Stomach smooth muscle (tissue), 2 donors: ENCODE measurements around the gene FAM221B.

Experiments
- H3K27ac ChIP-seq: one replicate; pipeline ENCODE4 v1.7.0; 2013; ENCODE audit warnings: mild to moderate bottlenecking, low read length, inconsistent platforms
- H3K27me3 ChIP-seq, 2 donors: one replicate each; pipeline ENCODE4 v1.7.0; 2013; ENCODE audit warnings: low read length in 2 of 2; ENCODE audit not compliant: insufficient read depth in 2 of 2, control insufficient read depth in 1 of 2
- H3K36me3 ChIP-seq, 2 donors: one replicate each; pipeline ENCODE4 v1.7.0; 2013; ENCODE audit warnings: low read length in 2 of 2; ENCODE audit not compliant: control insufficient read depth in 2 of 2, insufficient read depth in 2 of 2
- H3K4me1 ChIP-seq: one replicate; pipeline ENCODE4 v1.7.0; 2013; ENCODE audit warnings: low read length; ENCODE audit not compliant: control insufficient read depth, insufficient read depth
- H3K4me3 ChIP-seq, 2 donors: one replicate each; pipeline ENCODE4 v1.7.0; 2013; ENCODE audit warnings: low read length in 2 of 2
- H3K9ac ChIP-seq, 2 donors: one replicate each; pipeline ENCODE4 v1.7.0; 2013; ENCODE audit warnings: low read length in 2 of 2, mild to moderate bottlenecking in 1 of 2
- H3K9me3 ChIP-seq, 2 donors: one replicate each; pipeline ENCODE4 v1.7.0; 2013; ENCODE audit warnings: low read length in 2 of 2; ENCODE audit not compliant: control insufficient read depth in 2 of 2
- donor health status: healthy.
- donor health status: Pancreatic carcinoma.

Gene FAM221B

DNA sequence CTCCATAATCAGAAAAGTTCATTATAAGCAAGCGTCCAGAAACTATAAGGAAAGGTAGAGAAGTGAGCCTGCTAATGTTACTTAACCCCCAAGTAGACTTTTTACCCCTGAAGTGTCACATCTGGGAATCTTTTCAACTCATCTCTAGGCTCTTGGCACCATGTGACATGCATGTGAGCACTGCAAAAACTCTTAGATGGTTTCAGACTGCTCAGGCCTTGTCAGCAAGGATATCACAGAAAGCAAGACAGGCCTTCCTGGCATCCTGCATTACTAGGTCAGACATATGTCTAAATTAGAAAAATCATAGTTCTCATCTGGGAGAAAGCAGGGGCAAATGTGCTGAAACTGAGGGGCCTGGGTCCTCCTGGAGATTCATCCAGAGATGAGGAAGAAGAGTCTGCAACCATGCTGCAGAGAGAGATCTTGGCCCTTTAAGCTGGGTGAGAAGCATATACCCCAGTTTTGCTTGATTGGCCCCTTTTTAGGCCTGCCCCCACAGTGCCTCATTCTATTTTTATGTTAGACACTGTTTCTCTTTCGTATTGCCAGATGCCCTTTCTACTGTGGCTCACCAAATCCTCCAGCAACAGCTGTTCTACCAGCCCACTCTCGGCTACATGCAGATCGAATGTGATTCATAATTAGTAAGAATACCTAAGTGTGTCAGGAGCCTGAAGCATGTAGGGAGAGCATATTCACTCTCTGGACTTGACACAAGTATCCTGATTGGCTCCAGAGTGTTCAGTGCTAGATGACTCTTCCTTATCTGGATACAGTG is 19.4 kb upstream of the FAM221B start:
- peak overlapping the region; percentile 23 to 47 for H3K9ac ChIP-seq

DNA sequence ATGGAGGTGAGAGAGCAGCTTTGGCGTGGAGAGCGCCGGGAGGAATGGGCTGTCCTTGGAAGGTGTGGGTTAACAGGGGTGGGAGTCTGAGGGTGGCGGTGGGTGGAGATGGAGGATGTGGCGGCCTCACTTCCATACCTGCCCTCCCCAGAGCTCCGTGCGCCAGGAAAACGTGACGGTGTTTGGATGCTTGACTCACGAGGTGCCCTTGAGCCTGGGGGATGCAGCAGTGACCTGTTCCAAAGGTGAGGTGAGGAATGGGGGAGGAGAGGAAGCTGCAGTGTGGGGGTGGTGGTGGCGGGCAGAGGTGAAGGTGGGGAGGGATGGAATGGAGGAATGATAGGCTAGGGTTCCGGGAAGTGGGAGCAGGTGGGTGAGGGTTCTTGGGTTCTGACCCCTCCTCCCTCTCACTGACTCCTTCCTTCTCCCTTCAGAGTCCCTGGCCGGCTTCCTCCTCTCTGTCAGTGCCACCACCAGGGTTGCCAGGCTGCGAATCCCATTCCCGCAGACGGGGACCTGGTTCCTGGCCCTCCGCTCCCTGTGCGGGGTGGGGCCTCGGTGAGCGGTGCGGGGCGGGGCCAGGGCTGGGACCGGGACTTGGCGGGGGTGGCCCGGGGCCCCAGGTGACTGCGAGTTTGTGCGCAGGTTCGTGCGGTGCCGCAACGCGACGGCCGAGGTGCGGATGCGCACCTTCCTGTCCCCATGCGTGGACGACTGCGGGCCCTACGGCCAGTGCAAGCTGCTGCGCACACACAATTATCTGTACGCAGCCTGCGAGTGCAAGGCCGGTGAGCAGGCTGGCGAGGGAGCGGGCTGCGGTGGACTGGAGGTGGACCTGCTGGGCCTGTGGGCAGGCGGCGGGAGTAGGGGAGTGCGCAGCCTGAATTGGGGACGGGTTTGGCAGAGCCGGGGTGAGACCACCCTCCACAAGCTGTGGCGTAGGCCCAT is 17.6 kb upstream of the FAM221B start:
- H3K4me3 ChIP-seq: peak overlapping the region in 1 of 2 donors; percentile 15
- H3K4me1 ChIP-seq: peaks cover 44% of the 10 kb centered on the region
- no peaks in the 10 kb centered on the region for H3K27me3 ChIP-seq
- no peaks in the 10 kb centered on the region for H3K9me3 ChIP-seq
- H3K9ac ChIP-seq: peak overlapping the region in 1 of 2 donors; percentile 2
- H3K27ac ChIP-seq: peak overlapping the region; percentile 76
- peaks cover 14 to 16% of the 10 kb centered on the region in 2 donors for H3K36me3 ChIP-seq

More for the DNA sequence above, 19.4 kb upstream of the FAM221B start:
- Histone ChIP-seq H3K27me3 (no peaks in the 10 kb centered on the region), H3K27ac (peak overlapping the region; percentile 76), H3K4me3 (peak overlapping the region in 1 of 2 donors; percentile 15), H3K36me3 (peaks cover 11 to 17% of the 10 kb centered on the region in 2 donors), H3K9me3 (no peaks in the 10 kb centered on the region), H3K4me1 (peaks cover 44% of the 10 kb centered on the region)

DNA sequence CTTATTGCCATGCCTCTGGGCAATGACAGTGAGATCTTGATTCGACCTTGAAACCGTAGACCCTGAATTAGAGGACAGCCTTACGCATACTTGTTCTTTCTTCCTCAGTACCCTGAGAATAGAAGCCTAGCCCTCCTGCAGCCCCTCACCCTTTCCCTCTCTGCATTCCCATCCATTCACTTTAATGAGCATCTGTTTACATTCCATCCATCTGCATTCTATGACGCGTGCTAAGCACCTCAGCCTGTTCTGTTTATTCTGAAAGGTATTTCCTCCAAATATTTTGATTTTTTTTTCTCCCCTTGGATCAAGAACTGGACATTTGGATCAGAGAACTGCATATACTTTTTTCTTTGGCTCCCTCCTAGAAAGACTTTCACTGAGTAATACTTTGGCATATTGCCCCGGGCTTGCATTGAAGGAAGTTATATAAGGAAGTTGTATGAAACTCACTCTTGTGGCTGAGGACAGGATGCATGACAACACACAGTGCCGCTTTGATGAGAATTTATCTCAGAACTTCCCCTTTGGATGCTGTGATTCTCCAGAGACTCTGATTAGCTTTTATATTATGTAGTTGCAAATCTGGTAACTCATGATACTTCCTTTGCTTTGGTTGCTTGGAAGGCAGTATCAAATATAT is 16.2 kb upstream of the FAM221B start:
- H3K4me3 ChIP-seq: peak overlapping the region in 1 of 2 donors; percentile 36
- no peaks in the 10 kb centered on the region for H3K9me3 ChIP-seq
- no peaks in the 10 kb centered on the region for H3K27me3 ChIP-seq
- H3K9ac ChIP-seq: peak overlapping the region; percentile 2 to 62
- H3K4me1 ChIP-seq: peaks cover 44% of the 10 kb centered on the region
- peak overlapping the region; percentile 76 for H3K27ac ChIP-seq
- peaks cover 14 to 16% of the 10 kb centered on the region in 2 donors for H3K36me3 ChIP-seq

DNA sequence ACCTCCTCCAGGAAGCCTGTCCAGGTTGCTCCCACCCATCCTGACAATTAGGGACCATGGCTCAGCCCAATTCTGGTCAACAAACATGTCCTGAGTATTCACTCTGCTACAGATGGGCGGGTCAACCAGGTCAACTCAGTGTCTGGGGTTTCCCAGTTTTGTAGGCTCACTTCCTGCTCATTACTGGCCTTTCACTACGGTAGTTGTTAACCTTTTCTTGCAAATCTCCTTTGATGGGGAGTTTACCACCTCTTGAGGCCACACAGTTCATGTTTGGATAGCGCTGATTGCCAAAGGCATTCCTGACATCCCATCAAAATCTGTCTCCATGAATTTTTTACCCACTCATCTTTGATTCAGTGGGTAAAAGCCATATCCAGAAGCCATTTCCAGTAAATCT is 14.3 kb upstream of the FAM221B start:
- no peaks in the 10 kb centered on the region for H3K27me3 ChIP-seq
- H3K9me3 ChIP-seq: no peaks in the 10 kb centered on the region
- H3K9ac ChIP-seq: no peak overlapping the region
- H3K36me3 ChIP-seq: peaks cover 14 to 16% of the 10 kb centered on the region in 2 donors
- no peak overlapping the region for H3K27ac ChIP-seq
- no peak overlapping the region for H3K4me3 ChIP-seq
- peaks cover 36% of the 10 kb centered on the region for H3K4me1 ChIP-seq

DNA sequence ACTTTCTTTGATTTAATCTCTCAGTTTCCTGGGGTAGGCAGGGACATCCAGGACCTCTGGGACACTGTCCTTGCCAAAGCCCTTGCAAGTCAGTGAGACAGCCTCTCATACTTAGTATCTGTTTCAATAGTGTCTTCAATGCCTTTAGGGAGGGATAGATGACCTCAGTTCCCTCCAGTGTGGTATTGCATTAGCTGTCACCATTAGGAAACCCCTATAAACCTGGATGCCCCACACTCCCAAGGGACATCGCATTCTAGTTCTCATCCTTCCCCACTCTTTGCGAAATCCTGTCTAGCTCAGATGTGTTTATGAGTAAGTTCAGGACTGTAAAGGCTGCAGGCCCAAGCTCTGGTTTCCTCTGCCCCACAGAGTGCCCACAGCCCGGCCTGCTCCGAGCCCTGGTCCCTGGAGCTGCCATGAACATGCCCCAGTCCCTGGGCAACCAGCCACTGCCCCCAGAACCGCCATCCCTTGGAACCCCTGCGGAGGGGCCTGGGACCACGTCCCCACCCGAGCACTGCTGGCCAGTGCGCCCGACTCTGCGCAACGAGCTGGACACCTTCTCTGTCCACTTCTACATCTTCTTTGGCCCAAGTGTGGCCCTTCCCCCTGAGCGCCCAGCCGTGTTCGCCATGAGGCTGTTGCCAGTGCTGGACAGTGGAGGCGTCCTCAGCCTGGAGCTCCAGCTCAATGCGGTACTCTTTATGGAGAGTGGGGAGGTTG is 13.7 kb upstream of the FAM221B start:
- H3K4me1 ChIP-seq: peaks cover 30% of the 10 kb centered on the region
- no peaks in the 10 kb centered on the region for H3K9me3 ChIP-seq
- no peak overlapping the region for H3K9ac ChIP-seq
- H3K27me3 ChIP-seq: no peaks in the 10 kb centered on the region
- no peak overlapping the region for H3K4me3 ChIP-seq
- H3K27ac ChIP-seq: no peak overlapping the region
- H3K36me3 ChIP-seq: peaks cover 12 to 14% of the 10 kb centered on the region in 2 donors

DNA sequence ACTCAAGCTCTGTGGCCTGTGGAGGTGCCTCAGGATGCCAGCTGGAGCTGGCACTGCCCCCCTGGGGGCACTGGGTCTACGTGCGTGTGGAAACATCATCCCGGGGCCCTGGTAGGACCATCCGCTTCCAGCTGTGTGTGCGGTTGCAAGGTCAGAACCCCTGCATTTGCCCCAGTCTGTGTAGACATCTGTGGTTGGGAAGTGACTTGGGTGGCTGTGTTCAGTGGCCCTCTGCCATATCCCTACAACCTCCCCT is 13.0 kb upstream of the FAM221B start:
- Histone ChIP-seq H3K27ac (no peak overlapping the region), H3K36me3 (peaks cover 6 to 8% of the 10 kb centered on the region in 2 donors), H3K4me3 (no peak overlapping the region), H3K4me1 (peaks cover 25% of the 10 kb centered on the region), H3K9ac (no peak overlapping the region), H3K27me3 (no peaks in the 10 kb centered on the region), H3K9me3 (no peaks in the 10 kb centered on the region)

DNA sequence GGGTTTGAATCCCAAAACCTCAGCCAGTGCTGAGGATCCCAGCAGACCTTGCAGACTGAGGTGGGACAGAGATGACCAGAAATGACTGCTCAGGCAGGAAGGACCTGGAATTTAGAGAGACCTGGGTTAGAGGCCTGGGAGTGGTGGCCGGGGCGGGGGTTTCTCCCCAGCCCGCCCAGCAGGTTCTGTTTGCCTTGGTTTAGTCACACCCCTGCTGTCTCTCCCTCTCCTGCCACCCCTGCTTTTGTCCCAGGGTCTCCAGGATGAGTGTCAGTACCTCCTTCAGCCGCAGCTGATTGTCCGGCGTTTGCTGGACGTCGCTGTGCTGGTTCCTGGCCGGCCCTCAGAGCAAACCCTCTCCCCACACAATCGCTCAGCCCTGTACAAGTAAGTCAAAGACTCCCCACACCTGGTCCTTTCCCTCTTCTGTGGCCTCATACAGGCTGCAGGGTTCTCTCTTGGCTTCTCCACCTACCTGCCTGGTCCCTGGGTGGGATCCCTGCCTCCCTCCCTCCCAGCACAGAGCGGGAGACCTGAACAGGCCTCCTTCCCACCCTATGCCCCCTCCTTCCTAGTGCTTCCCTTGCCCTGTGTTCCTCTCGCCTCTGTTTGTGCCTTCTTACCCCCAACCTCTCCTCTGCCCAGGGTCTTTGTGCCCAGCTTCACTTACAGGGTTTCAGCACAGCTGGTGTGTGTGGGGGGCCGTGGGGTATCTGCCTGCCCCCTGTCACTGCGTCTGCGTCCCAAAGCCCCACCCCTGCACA is 12.5 kb upstream of the FAM221B start:
- H3K27ac ChIP-seq: no peak overlapping the region
- peaks cover 20% of the 10 kb centered on the region for H3K4me1 ChIP-seq
- no peak overlapping the region for H3K4me3 ChIP-seq
- no peaks in the 10 kb centered on the region for H3K9me3 ChIP-seq
- no peak overlapping the region for H3K9ac ChIP-seq
- no peaks in the 10 kb centered on the region for H3K27me3 ChIP-seq
- peaks cover 4 to 8% of the 10 kb centered on the region in 2 donors for H3K36me3 ChIP-seq

DNA sequence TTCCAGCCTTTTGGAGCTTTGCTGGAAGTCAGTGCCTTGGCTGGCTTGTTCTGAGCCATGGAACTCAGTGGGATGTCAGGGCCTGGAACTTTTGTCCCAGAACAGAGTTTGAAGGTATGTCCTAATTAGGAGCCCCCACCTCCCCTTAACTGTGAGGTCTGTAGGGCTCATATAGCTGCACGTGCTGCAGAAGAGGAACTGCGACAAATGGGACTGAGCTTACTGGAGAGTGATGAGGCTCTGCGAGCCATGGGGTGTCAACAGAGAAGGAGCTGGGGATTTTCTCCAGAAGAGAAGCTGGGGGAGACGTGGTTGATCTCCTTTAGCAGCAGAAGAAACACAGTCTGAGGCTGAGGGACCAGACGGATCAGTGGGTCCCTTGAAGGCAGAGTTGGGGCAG is 11.4 kb upstream of the FAM221B start:
- Histone ChIP-seq H3K27ac (no peak overlapping the region), H3K27me3 (no peaks in the 10 kb centered on the region), H3K9me3 (no peaks in the 10 kb centered on the region), H3K4me3 (no peak overlapping the region), H3K9ac (no peak overlapping the region), H3K4me1 (peaks cover 13% of the 10 kb centered on the region), H3K36me3 (peaks cover 8 to 19% of the 10 kb centered on the region in 2 donors)

DNA sequence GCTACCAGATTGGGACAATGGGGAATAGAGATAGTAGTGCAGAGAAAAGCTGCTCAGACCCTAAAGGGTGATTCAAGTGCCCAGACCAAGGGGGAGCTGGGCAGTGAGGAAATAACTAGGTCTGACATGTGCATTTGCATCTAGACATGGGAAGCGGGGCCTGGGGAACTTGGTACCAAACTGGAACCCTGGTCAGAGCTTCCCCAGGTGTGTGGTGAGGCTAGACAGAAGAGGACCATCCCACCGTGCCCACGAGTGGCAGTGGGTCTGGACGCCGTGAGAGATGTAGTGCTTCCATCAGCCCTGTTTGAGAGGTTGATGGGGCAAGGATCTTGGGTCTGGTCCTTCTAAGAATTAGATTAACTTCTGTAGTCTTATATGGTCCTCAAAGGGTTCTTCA is 8.1 kb upstream of the FAM221B start:
- Histone ChIP-seq H3K36me3 (peaks cover 6 to 15% of the 10 kb centered on the region in 2 donors), H3K9ac (no peak overlapping the region), H3K27me3 (no peaks in the 10 kb centered on the region), H3K4me1 (peaks cover 8% of the 10 kb centered on the region), H3K4me3 (no peak overlapping the region), H3K9me3 (no peaks in the 10 kb centered on the region), H3K27ac (no peak overlapping the region)
